ENCODE measurements around the gene MTHFD1.

DNA sequence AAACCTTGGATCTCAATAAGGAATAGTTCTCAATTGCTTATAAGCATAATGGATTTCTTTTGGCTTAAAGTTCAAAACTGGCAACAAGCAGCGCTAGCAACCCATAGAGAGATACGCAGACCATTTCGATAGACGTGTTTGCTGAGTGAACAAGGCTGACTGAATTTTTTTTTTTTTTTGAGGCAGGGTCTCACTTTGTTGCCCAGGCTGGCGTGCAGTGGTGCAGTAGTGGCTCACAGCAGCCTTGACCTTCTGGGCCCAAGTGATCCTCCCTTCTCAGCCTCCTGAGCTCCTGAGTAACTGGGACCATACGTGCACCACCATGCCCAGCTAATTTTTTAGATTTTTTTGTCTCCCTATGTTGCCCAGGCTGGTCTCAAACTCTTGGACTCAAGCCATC, 75.7 kb downstream of the MTHFD1 start:
- TF ChIP-seq POLR2A (IDR thresholded peaks at IDR 0.05), result no peak
- TF ChIP-seq, protein P1, sequence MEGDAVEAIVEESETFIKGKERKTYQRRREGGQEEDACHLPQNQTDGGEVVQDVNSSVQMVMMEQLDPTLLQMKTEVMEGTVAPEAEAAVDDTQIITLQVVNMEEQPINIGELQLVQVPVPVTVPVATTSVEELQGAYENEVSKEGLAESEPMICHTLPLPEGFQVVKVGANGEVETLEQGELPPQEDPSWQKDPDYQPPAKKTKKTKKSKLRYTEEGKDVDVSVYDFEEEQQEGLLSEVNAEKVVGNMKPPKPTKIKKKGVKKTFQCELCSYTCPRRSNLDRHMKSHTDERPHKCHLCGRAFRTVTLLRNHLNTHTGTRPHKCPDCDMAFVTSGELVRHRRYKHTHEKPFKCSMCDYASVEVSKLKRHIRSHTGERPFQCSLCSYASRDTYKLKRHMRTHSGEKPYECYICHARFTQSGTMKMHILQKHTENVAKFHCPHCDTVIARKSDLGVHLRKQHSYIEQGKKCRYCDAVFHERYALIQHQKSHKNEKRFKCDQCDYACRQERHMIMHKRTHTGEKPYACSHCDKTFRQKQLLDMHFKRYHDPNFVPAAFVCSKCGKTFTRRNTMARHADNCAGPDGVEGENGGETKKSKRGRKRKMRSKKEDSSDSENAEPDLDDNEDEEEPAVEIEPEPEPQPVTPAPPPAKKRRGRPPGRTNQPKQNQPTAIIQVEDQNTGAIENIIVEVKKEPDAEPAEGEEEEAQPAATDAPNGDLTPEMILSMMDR (IDR thresholded peaks at IDR 0.05), result no peak

All from testis (tissue), 2 donors.